ENCODE results near the gene SCARB1. TPM values are rescaled to one million over a fixed set of nuclear protein-coding genes. Genes with fewer than 3 reads are reported as not detected.

SCARB1 gene
- total and polyA plus RNA-seq, 5 donors from 2014 or later: 0.52 to 1.2 (median 0.75) TPM

DNA sequence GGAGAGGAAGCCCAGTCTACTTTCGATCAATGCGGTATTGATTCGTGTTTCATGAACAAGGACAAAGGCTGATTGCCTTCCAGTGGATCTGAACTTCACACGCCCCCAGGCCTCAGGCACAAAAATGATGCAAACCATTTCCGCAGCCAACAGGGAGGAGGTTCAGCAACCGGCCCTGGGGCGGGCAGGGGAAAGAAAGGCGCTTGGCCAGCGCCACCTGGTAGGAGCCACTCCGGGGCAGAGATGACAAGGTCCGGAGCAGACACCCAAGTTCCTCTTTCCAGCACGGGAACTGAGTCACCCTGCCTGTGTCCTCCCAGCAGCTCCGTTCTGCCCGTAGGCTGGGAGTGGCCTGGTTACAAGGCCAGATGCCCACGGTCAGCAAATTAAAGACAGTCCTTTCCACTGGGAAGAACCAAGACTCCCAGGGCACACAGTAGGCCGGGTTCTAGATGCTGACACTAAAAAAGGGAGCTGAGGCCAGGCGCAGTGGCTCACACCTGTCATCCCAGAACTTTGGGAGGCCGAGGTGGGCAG, 136.3 kb downstream of the SCARB1 start:
- no peak overlapping the region for H3K4me3 Mint-ChIP-seq
- Histone ChIP-seq H3K27ac (ENCODE audit: insufficient read depth, low read length, poor library complexity, severe bottlenecking) (no peak overlapping the region), H3K4me1 (ENCODE audit: control insufficient read depth, insufficient read depth, low read length, poor library complexity, severe bottlenecking) (no peaks in the 10 kb centered on the region), H3K4me3 (ENCODE audit: low read depth, low read length) (no peak overlapping the region), H3K36me3 (ENCODE audit: control insufficient read depth, insufficient read depth, low read length) (no peaks in the 10 kb centered on the region), H3K9me3 (ENCODE audit: control insufficient read depth in 2 of 2, low read length in 2 of 2) (no peaks in the 10 kb centered on the region), H3K27me3 (ENCODE audit: control insufficient read depth, insufficient read depth, low read length) (no peaks in the 10 kb centered on the region)
- no peak for DNase-seq
- H3K9me3 Mint-ChIP-seq: no peaks in the 10 kb centered on the region
- no peaks in the 10 kb centered on the region for H3K27me3 Mint-ChIP-seq
- peak in 1 of 2 donors; percentile 52 for ATAC-seq (ENCODE audit: low read depth in 2 of 2)
- H3K4me1 Mint-ChIP-seq: no peaks in the 10 kb centered on the region
- no peak overlapping the region for H3K27ac Mint-ChIP-seq
- H3K36me3 Mint-ChIP-seq: no peaks in the 10 kb centered on the region

Other genes with a start within 250 kb of the SCARB1 start
- gene UBC, start 50.8 kb upstream of the SCARB1 start, total RNA-seq: 2,012 TPM
- gene UBC, start 50.8 kb upstream of the SCARB1 start, polyA plus RNA-seq: 1,000 to 10,000 TPM; 1,179 to 1,557 (median 1,450) TPM
- gene DHX37, start 125.3 kb upstream of the SCARB1 start, total RNA-seq: 33.3 TPM
- 1 to 10 TPM; 2.4 to 3.4 (median 2.9) TPM for gene DHX37, start 125.3 kb upstream of the SCARB1 start, polyA plus RNA-seq
- gene BRI3BP, start 129.8 kb upstream of the SCARB1 start, total RNA-seq: 4.1 TPM
- 1 to 10 TPM; 2.0 to 3.4 (median 2.3) TPM for gene BRI3BP, start 129.8 kb upstream of the SCARB1 start, polyA plus RNA-seq
- 8.8 TPM for gene AACS, start 201.6 kb upstream of the SCARB1 start, total RNA-seq
- gene AACS, start 201.6 kb upstream of the SCARB1 start, polyA plus RNA-seq: 1 to 10 TPM; 5.4 to 8.7 (median 6.7) TPM